ENCODE measurements around the gene SSBP4.

Gene SSBP4

GRCh38 chr19:18416778-18417249 lies 2.4 kb upstream of the SSBP4 start:
- peak; percentile 79 for DNase-seq (ENCODE audit: extremely low spot score)
- TF ChIP-seq L3MBTL2 (conservative IDR thresholded peaks at IDR 0.05), result peak; percentile 85
- TF ChIP-seq LEF1 (IDR thresholded peaks at IDR 0.05; ENCODE audit: borderline replicate concordance), result no peak
- ChIA-PET POLR2A (interaction anchor here (0.9 to 5.3 kb wide), 13 partner anchors 9 to 172 kb away, joined by 3 to 56 read pairs (median 4); partner anchors contain the start of genes JUND, LSM4 and REX1BD), CTCF (interaction anchor here (1.0 to 1.9 kb wide), 5 partner anchors 31 to 137 kb away, joined by 3 to 9 read pairs (median 4); partner anchors contain the start of gene GDF15)

DNA sequence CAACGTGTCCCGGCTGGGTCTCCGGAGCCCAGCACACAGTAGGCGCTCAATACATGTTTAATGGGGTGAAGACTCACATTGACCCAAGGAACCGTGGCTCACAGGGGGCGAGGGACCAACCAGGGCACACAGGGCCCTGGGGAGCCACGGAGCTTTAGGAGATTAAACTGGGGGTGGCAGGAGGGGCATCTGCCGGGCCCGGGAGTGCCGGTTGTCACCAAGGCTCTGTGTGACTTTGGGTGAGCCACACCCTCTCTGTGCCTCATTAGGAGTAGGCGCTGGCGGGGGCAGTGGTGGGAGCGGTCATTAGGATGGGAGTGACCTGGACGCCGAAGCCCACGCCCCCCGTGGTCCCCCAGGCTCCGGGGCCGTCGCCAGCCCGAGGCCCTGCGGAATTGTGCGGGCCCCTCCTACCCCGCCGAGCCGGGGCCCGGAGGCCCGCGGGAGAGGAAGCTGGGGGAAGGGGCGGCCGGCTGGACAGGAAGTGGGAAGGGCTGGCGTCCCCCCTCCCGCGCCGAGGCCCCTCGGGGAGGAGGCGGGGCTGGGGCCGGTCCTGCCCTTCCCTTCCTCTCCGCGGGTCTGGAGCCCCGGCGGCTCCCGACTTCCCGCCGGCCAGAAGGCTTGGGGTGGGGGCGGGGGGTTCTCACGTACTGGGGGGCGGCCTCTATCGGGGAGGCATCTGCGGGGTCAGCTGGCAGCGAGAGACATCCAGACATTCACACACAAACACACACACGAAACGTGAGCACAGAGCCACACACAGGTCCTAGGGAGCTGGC lies 1.8 kb upstream of the SSBP4 start:
- ChIA-PET POLR2A (interaction anchor here (0.7 to 5.3 kb wide), 15 partner anchors 8 to 502 kb away, joined by 3 to 56 read pairs (median 6); partner anchors contain the start of genes COPE, DDX49, JUND and LSM4), CTCF (interaction anchor here (0.9 to 1.9 kb wide), 3 partner anchors 78 to 138 kb away, joined by 3 to 9 read pairs (median 4); no protein-coding TSS in a partner anchor)
- peak; percentile 69 for DNase-seq (ENCODE audit: extremely low spot score)
- peak; percentile 62; the same call in 1 of the 2 replicates for TF ChIP-seq FOXM1 (IDR thresholded peaks at IDR 0.05; ENCODE audit: borderline replicate concordance)
- no peak for TF ChIP-seq LEF1 (IDR thresholded peaks at IDR 0.05; ENCODE audit: borderline replicate concordance)
- no peak for TF ChIP-seq CTBP1 (IDR thresholded peaks at IDR 0.05; ENCODE audit: borderline replicate concordance)
- TF ChIP-seq, protein P1, sequence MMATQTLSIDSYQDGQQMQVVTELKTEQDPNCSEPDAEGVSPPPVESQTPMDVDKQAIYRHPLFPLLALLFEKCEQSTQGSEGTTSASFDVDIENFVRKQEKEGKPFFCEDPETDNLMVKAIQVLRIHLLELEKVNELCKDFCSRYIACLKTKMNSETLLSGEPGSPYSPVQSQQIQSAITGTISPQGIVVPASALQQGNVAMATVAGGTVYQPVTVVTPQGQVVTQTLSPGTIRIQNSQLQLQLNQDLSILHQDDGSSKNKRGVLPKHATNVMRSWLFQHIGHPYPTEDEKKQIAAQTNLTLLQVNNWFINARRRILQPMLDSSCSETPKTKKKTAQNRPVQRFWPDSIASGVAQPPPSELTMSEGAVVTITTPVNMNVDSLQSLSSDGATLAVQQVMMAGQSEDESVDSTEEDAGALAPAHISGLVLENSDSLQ (IDR thresholded peaks at IDR 0.05), result no peak
- TF ChIP-seq L3MBTL2 (conservative IDR thresholded peaks at IDR 0.05), result peak; percentile 77

- ChIA-PET CTCF (interaction anchor here (0.9 to 1.1 kb wide), 2 partner anchors 79 to 89 kb away, joined by 3 to 4 read pairs; no protein-coding TSS in a partner anchor), POLR2A (interaction anchor here (0.7 to 5.3 kb wide), 9 partner anchors 16 to 501 kb away, joined by 3 to 56 read pairs (median 7); partner anchors contain the start of genes COPE, DDX49, JUND and LSM4)
- TF ChIP-seq BHLHE40 (IDR thresholded peaks at IDR 0.05; ENCODE audit: borderline replicate concordance) (no peak), HDGF (IDR thresholded peaks at IDR 0.05; ENCODE audit: borderline replicate concordance) (no peak), CTBP1 (IDR thresholded peaks at IDR 0.05; ENCODE audit: borderline replicate concordance) (no peak), SUZ12 (IDR thresholded peaks at IDR 0.05) (no peak), LEF1 (IDR thresholded peaks at IDR 0.05; ENCODE audit: borderline replicate concordance) (no peak), FOXA1 (IDR thresholded peaks at IDR 0.05) (no peak), ELF4 (IDR thresholded peaks at IDR 0.05) (no peak), FOXK2 (IDR thresholded peaks at IDR 0.05) (no peak)
- DNase-seq (ENCODE audit: extremely low spot score), result no peak
Measured at GRCh38 chr19:18418029-18418482, 1.1 kb upstream of the SSBP4 start.

DNA sequence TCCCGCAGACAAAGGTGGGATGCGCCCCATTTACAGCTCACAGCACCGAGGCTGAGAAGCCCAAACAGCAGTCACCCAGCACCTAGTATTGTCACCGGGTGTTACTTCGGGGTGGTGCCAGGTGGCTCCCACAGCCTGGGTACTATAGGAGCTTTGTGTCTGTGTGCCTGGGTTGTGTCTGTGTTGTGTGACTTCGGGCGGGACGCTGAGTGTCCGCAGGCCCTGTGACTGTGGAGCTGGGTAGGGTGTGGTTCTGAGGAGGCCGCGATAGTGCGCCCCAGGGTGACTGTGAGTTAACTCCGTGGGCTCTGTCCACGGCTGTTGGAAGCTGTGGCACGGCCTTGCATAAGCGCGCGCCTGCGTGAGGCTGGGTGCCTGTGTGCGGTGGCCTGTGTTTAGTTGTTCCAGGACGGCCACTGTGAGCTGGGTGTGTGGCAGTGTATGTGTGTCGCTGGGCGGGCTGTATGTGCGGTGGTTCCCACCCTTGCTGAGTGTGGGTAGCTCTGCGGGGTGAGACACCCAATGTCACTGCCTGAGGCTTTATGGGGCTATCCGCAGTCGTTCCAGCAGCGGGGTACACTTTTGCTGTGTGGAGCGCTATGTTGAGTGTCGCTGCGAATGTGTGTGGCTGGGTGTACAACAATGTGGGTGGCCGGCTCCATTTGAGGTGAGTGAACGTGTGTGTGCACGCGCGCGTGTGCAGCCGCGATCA lies 559 bp upstream of the SSBP4 start:
- ChIA-PET CTCF (interaction anchor here (0.5 to 1.1 kb wide), 4 partner anchors 29 to 355 kb away, joined by 3 read pairs; partner anchors contain the start of gene GDF15), POLR2A (interaction anchor here (0.8 to 5.3 kb wide), 8 partner anchors 16 to 194 kb away, joined by 3 to 56 read pairs (median 7); partner anchors contain the start of genes JUND and LSM4)
- TF ChIP-seq SUZ12 (IDR thresholded peaks at IDR 0.05), result no peak
- TF ChIP-seq L3MBTL2 (conservative IDR thresholded peaks at IDR 0.05), result peak; percentile 57; the same call in 1 of the 2 replicates
- DNase-seq (ENCODE audit: extremely low spot score), result no peak

DNA sequence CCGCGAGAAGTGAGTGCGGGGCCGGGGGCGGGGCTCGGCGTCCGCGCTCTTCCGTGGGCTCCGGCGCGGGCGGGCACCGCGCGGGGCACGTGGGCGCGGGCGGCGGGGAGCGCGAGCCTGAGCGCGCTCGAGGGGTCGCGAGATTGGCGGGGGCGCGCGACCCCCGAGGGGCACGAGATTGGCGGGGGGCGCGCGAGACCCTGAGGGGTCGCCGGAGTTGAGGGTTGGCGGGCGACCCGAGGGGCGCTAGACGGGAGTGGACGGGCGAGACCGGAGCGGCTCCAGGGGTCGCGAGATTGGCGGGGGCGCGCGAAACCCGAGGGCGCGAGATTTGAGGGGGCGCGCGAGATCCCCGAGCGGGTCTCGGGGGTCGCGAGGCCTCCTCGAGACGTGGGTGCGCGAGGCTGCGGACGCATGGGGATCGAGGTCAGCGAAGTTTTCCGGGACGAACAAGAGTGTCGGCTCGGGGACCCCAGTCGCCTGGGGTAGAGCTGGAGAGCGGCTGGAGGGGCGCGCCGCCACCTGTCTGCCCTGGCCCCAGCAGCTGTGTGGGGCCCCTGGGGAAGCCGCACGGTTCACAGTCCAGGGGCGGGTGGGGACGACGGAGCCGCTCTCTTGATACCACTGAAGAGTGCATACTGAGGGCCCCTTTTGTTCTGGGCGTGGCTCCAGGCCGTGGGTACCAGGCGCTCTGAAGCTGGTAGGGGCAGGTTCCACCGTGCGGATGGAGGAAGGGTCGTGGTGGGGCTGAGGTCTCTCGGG lies 682 bp downstream of the SSBP4 start:
- DNase-seq (ENCODE audit: extremely low spot score), result no peak
- TF ChIP-seq NFRKB (IDR thresholded peaks at IDR 0.05), result no peak
- TF ChIP-seq SP1 (IDR thresholded peaks at IDR 0.05), result no peak
- TF ChIP-seq FOXM1 (IDR thresholded peaks at IDR 0.05; ENCODE audit: borderline replicate concordance), result no peak
- TF ChIP-seq HDGF (IDR thresholded peaks at IDR 0.05; ENCODE audit: borderline replicate concordance), result no peak
- TF ChIP-seq L3MBTL2 (conservative IDR thresholded peaks at IDR 0.05), result no peak; the same call in none of the 2 replicates
- TF ChIP-seq FOXA1 (IDR thresholded peaks at IDR 0.05), result no peak
- ChIA-PET POLR2A (interaction anchor here (0.5 to 5.3 kb wide), 9 partner anchors 9 to 196 kb away, joined by 3 to 56 read pairs (median 5); partner anchors contain the start of genes JUND and LSM4), CTCF (interaction anchor here (0.6 to 1.1 kb wide), 2 partner anchors 30 to 559 kb away, joined by 3 read pairs; no protein-coding TSS in a partner anchor)

GRCh38 chr19:18420930-18421329 lies 1.7 kb downstream of the SSBP4 start:
- no peak for DNase-seq (ENCODE audit: extremely low spot score)
- CTCF ChIA-PET, result interaction anchor here (0.7 kb wide), 1 partner anchor 166 kb away, joined by 3 read pairs; no protein-coding TSS in a partner anchor
- POLR2A ChIA-PET, result interaction anchor here (1.2 to 1.9 kb wide), 3 partner anchors 13 to 139 kb away, joined by 3 to 5 read pairs (median 4); partner anchors contain the start of gene JUND
- TF ChIP-seq ARNT (IDR thresholded peaks at IDR 0.05) (no peak), CTBP1 (IDR thresholded peaks at IDR 0.05; ENCODE audit: borderline replicate concordance) (no peak), BHLHE40 (IDR thresholded peaks at IDR 0.05; ENCODE audit: borderline replicate concordance) (no peak), FOXK2 (IDR thresholded peaks at IDR 0.05) (no peak)
- TF ChIP-seq, protein P1 (IDR thresholded peaks at IDR 0.05), result no peak

Data from HEK293T (cell line).